ENCODE measurements around the gene MPHOSPH9.
"Not testable (repeated sequence)": the region's sequence is repeated elsewhere in the genome, so short reads cannot be mapped to it uniquely, and the experiment has no call there.

MPHOSPH9 gene

DNA sequence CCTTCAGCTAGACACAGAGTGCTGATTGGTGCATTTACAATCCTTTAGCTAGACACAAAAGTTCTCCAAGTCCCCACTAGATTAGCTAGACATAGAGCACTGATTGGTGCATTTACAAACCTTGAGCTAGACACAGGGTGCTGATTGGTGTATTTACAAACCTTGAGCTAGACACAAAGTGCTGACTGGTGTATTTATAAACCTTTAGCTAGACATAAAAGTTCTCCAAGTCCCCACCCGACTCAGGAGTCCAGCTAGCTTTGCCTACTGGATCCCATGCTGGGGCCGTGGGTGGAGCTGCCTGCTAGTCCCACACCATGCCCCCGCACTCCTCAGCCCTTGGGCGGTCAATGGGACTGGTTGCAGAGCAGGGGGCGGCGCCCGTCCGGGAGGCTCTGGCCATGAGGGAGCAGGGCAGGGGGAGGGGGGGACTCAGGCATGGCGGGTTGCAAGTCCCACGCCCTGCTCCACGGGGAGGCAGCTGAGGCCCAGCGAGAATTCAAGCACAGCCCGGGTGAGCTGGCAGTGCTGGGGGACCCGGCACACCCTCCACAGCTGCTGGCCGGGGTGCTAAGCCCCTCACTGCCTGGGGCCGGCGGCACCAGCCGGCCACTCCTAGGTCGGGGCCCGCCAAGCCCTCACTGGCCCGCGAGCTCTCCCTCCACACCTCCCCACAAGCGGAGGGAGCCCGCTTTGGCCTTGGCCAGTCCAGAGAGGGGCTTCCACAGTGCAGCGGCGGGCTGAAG lies 16.2 kb upstream of the MPHOSPH9 start:
- H3K36me3 Mint-ChIP-seq (ENCODE audit: low read depth): peaks cover 29% of the 10 kb centered on the region
- H3K4me3 Mint-ChIP-seq; H3K27ac Mint-ChIP-seq; H3K9me3 Mint-ChIP-seq; H3K27me3 Mint-ChIP-seq (ENCODE audit: low read depth): not testable (repeated sequence)
- H3K4me1 Mint-ChIP-seq (ENCODE audit: low read depth): peaks cover 32% of the 10 kb centered on the region

DNA sequence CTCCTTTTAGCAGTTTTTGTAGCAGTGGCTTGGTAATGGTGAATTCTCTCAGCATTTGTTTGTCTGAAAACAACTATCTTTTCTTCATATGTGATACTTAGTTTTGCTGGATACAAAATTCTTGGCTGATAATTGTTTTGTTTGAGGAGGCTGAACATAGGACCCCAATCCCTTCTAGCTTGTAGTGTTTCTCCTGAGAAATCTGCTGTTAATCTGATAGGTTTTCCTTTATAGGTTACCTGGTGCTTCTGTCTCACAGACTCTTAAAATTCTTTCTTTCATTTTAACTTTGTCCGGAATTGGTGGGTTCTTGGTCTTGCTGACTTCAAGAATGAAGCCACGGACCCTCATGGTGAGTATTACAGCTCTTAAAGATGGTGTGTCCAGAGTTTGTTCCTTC lies 15.2 kb upstream of the MPHOSPH9 start:
- H3K4me1 Mint-ChIP-seq (ENCODE audit: low read depth): peaks cover 37% of the 10 kb centered on the region
- peaks cover 25% of the 10 kb centered on the region for H3K36me3 Mint-ChIP-seq (ENCODE audit: low read depth)
- H3K9me3 Mint-ChIP-seq; H3K27me3 Mint-ChIP-seq (ENCODE audit: low read depth); H3K4me3 Mint-ChIP-seq: not testable (repeated sequence)
- peak overlapping the region; percentile 41 for H3K27ac Mint-ChIP-seq

DNA sequence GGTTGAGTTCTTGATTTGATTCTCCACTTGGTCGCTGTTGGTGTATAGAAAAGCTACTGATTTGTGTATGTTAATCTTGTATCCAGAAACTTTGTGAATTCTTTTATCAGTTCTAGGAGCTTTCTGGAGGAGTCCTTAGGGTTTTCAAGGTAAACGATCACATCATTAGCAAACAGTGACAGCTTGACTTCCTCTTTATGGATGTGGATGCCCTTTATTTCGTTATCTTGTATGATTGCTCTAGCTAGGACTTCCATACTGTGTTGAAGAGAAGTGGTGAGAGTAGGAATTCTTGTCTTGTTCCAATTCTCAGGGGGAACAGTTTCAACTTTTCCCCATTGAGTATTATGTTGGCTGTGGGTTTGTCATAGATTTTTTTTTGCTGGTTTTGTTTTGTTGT lies 12.7 kb upstream of the MPHOSPH9 start:
- Mint-ChIP-seq H3K27me3 (ENCODE audit: low read depth) (no peaks in the 10 kb centered on the region), H3K4me1 (ENCODE audit: low read depth) (peaks cover 45% of the 10 kb centered on the region), H3K4me3 (no peak overlapping the region), H3K27ac (no peak overlapping the region), H3K9me3 (no peaks in the 10 kb centered on the region), H3K36me3 (ENCODE audit: low read depth) (peaks cover 38% of the 10 kb centered on the region)

GRCh38 chr12:123243671-123244262 lies 10.8 kb upstream of the MPHOSPH9 start:
- Mint-ChIP-seq H3K36me3 (ENCODE audit: low read depth) (peaks cover 34% of the 10 kb centered on the region), H3K27ac (peak overlapping the region; percentile 49), H3K4me1 (ENCODE audit: low read depth) (peaks cover 42% of the 10 kb centered on the region), H3K27me3 (ENCODE audit: low read depth) (no peaks in the 10 kb centered on the region), H3K4me3 (no peak overlapping the region), H3K9me3 (no peaks in the 10 kb centered on the region)

DNA sequence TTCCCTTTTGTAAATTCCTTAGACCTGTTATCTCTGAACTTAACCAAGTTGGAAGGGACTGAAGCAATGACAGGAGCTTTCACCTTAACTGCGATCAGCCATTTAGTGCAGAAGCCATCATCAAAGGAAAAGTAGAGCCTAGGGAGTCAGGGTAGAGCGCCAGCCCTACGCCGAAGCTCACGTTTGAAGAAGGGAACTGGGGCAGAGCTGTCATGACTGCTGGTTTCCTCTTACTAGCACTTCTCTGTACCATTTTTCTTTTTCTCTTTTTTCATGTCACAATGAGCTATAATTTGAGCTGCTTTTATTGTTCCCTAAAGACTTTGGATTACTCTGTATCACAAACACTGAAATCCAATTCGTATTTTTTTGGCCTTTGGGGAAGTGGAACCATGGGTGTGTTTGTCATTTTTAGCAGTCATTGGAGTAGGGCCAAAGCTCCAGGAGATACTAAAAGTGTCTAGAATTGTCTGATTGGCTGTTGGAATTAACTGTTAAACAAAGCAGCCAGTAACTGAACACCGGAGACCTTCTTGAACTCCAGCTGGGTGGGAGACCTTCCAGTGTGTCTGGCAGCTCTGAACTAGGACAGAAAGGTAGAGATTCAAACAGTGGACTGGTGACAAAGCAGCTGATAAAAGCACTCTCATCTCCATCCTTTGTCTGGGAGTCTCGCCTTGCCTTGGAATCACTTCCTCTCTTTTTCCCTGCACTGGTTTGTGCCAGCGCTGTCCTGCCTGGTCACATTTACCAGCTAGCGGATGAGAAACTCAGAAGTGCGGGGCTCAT lies 9.4 kb upstream of the MPHOSPH9 start:
- H3K36me3 Mint-ChIP-seq (ENCODE audit: low read depth): peaks cover 29% of the 10 kb centered on the region
- peak overlapping the region; percentile 74 for H3K27ac Mint-ChIP-seq
- peaks cover 43% of the 10 kb centered on the region for H3K4me1 Mint-ChIP-seq (ENCODE audit: low read depth)
- H3K9me3 Mint-ChIP-seq: no peaks in the 10 kb centered on the region
- H3K27me3 Mint-ChIP-seq (ENCODE audit: low read depth): no peaks in the 10 kb centered on the region
- H3K4me3 Mint-ChIP-seq: no peak overlapping the region

DNA sequence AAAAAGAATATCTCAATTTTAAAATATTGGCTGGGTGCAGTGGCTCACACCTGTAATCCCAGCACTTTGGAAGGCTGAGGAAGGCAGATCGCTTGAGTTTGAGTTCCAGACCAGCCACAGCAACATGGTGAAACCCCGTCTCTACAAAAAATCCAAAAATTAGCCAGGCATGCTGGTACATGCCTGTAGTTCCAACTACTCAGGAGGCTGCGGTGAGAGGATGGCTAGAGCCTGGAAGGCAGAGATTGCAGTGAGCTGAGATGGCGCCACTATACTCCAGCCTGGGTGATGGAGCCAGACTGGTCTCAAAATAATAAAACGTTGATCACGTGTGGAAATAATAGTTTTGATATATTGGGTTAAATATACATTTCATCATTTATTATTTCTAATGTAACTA lies 6.0 kb upstream of the MPHOSPH9 start:
- Mint-ChIP-seq H3K36me3 (ENCODE audit: low read depth) (peaks cover 26% of the 10 kb centered on the region), H3K4me3 (no peak overlapping the region), H3K27me3 (ENCODE audit: low read depth) (no peaks in the 10 kb centered on the region), H3K27ac (no peak overlapping the region), H3K4me1 (ENCODE audit: low read depth) (peaks cover 41% of the 10 kb centered on the region), H3K9me3 (no peaks in the 10 kb centered on the region)

GRCh38 chr12:123238330-123238682 lies 5.4 kb upstream of the MPHOSPH9 start:
- no peaks in the 10 kb centered on the region for H3K27me3 Mint-ChIP-seq (ENCODE audit: low read depth)
- H3K9me3 Mint-ChIP-seq: no peaks in the 10 kb centered on the region
- H3K4me3 Mint-ChIP-seq: peak overlapping the region; percentile 69
- H3K27ac Mint-ChIP-seq: peak overlapping the region; percentile 87
- H3K36me3 Mint-ChIP-seq (ENCODE audit: low read depth): peaks cover 30% of the 10 kb centered on the region
- H3K4me1 Mint-ChIP-seq (ENCODE audit: low read depth): peaks cover 37% of the 10 kb centered on the region

DNA sequence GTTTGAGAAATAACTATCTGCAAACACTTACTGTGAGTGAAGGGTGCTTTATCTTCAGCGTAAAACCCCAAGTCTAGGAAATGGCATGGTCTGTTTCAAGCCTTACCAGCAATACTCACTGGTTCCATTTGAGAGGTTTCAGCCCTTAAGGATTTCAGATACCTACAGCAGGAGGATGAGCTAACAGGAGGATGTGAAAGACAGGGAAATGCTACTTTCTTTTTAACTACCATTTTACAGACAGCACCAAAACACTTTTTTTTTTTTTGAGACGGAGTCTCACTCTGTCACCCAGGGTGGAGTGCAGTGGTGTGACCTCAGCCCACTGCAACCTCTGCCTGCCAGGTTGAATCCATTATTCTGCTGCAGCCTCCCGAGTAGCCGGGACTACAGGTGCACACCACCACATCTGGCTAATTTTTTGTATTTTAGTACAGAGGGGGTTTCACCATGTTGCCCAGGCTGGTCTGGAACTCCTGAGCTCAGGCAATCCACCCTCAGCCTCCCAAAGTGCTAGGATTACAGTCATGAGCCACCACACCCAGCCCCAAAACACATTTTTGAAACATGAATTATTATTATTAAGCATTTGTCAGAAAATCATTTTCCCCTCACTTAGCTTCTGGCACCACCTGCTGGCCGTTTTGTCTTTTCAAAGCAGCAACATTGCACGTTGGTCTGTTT lies 4.8 kb upstream of the MPHOSPH9 start:
- H3K9me3 Mint-ChIP-seq: no peaks in the 10 kb centered on the region
- H3K36me3 Mint-ChIP-seq (ENCODE audit: low read depth): peaks cover 32% of the 10 kb centered on the region
- peak overlapping the region; percentile 87 for H3K27ac Mint-ChIP-seq
- H3K27me3 Mint-ChIP-seq (ENCODE audit: low read depth): no peaks in the 10 kb centered on the region
- peak overlapping the region; percentile 69 for H3K4me3 Mint-ChIP-seq
- H3K4me1 Mint-ChIP-seq (ENCODE audit: low read depth): peaks cover 41% of the 10 kb centered on the region

DNA sequence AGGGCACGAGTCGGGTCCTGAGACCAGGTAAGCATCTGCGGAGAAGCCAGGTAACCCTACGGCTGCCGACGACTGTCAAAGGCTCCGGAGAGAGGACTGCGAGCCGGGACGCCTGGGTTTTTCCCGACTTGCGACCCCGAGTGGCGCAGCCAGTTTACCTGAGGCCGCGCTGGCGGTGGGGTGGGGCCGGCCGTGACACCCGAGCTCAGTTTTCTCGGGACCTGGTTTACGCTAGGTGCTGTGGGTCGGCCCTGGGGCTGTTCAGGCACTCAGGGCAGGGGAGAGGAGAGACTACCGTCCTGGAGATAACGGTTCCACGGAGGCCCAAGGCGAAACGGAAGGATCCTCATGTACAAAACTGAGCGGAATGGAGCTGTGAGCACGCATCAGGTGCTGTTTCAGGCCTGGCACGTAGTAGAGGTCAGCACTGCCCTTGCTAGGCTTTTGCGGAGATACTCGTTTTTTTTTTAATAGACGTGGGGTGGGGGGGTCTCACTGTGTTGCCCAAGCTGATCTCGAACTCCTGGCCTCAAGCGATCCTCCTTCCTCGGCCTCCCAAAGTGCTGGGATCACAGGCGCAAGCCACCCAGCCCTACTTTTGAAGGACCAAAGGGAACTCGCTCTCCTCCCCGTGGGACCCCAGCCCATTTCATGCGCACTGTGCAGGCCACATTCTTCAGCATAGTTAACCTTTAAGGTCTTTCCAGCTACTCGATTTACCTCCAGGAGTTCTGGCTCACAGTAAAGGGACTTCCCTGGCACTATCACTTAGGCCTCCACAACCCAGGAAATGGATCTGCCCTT lies 766 bp upstream of the MPHOSPH9 start:
- Mint-ChIP-seq H3K27ac (peak overlapping the region; percentile 91), H3K36me3 (ENCODE audit: low read depth) (peaks cover 25% of the 10 kb centered on the region), H3K27me3 (ENCODE audit: low read depth) (no peaks in the 10 kb centered on the region), H3K4me3 (peak overlapping the region; percentile 95), H3K9me3 (no peaks in the 10 kb centered on the region), H3K4me1 (ENCODE audit: low read depth) (peaks cover 53% of the 10 kb centered on the region)

GRCh38 chr12:123232472-123232806 lies 502 bp downstream of the MPHOSPH9 start:
- H3K4me1 Mint-ChIP-seq (ENCODE audit: low read depth): peaks cover 53% of the 10 kb centered on the region
- H3K36me3 Mint-ChIP-seq (ENCODE audit: low read depth): peaks cover 26% of the 10 kb centered on the region

GRCh38 chr12:123231931-123232330 lies 1.0 kb downstream of the MPHOSPH9 start:
- no peaks in the 10 kb centered on the region for H3K27me3 Mint-ChIP-seq (ENCODE audit: low read depth)
- no peaks in the 10 kb centered on the region for H3K9me3 Mint-ChIP-seq
- H3K4me3 Mint-ChIP-seq: peak overlapping the region; percentile 95
- peak overlapping the region; percentile 52 for H3K27ac Mint-ChIP-seq
- H3K36me3 Mint-ChIP-seq (ENCODE audit: low read depth): peaks cover 25% of the 10 kb centered on the region
- peaks cover 51% of the 10 kb centered on the region for H3K4me1 Mint-ChIP-seq (ENCODE audit: low read depth)

More at GRCh38 chr12:123232472-123232806, 502 bp downstream of the MPHOSPH9 start:
- no peaks in the 10 kb centered on the region for H3K27me3 Mint-ChIP-seq (ENCODE audit: low read depth)
- H3K9me3 Mint-ChIP-seq: no peaks in the 10 kb centered on the region
- H3K4me3 Mint-ChIP-seq: peak overlapping the region; percentile 95
- peak overlapping the region; percentile 91 for H3K27ac Mint-ChIP-seq

DNA sequence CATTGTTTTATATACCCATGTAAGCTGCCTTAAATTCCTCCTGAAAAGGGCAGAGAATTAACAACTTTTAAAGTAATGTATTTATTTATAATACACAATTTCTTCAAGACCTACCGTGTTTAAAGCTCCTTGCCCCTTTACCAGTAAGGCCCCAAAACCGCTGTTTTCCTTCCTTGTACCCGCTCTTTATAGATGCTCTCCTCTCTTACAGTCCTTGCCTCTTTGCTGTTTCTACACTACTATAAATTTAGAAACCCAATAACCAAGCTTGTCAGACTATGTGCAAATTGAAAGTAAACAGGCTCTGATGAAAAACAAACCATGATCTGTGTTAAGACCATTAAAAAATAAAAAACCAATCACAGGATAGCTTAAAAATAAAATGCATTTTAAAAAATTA lies 3.9 kb downstream of the MPHOSPH9 start:
- Mint-ChIP-seq H3K4me3 (peak overlapping the region; percentile 79), H3K27ac (peak overlapping the region; percentile 74), H3K27me3 (ENCODE audit: low read depth) (no peaks in the 10 kb centered on the region), H3K4me1 (ENCODE audit: low read depth) (peaks cover 53% of the 10 kb centered on the region), H3K9me3 (no peaks in the 10 kb centered on the region), H3K36me3 (ENCODE audit: low read depth) (peaks cover 30% of the 10 kb centered on the region)

DNA sequence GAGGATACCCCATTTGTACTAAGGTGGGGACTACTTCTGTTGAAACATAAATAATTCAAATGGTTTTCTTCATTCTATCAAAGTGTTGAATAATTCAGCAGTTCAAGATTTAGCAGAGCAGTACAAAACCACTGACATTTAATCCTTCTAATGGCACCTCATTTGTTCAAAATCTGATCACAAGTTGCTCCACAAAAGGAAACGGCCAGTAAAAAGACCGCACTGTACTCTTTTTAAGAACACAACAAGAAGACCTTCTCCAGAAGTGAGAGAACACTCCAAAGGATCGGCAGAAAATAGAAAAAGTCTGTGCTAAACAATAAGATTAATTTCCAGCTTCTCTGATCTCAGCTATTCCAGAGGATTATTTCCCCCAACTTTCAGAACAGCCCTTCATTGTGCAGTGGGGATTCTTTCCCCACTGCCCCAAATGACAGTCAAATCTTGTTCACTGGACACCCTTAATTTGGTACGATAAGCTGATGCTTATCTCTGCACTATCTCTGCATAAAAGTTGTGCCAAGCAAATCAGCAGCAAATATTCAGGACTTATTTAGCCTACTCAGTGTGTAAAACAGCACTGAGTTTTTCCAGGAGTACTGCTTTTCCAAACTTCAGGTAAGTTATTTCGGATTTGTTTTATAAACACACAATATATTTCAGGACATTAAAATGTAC lies 5.2 kb downstream of the MPHOSPH9 start:
- no peaks in the 10 kb centered on the region for H3K9me3 Mint-ChIP-seq
- H3K36me3 Mint-ChIP-seq (ENCODE audit: low read depth): peaks cover 29% of the 10 kb centered on the region
- no peak overlapping the region for H3K4me3 Mint-ChIP-seq
- H3K27ac Mint-ChIP-seq: no peak overlapping the region
- peaks cover 55% of the 10 kb centered on the region for H3K4me1 Mint-ChIP-seq (ENCODE audit: low read depth)
- no peaks in the 10 kb centered on the region for H3K27me3 Mint-ChIP-seq (ENCODE audit: low read depth)

All from T-helper 1 cell treated with Interleukin-12 subunit alpha and Interleukin-12 subunit beta and Interleukin-4 antibody, amounts not matched to agents 30 μg/mL and 1 μg/mL, for 36 hours (primary cell).